ENCODE data around the gene DGAT2L6.

DNA sequence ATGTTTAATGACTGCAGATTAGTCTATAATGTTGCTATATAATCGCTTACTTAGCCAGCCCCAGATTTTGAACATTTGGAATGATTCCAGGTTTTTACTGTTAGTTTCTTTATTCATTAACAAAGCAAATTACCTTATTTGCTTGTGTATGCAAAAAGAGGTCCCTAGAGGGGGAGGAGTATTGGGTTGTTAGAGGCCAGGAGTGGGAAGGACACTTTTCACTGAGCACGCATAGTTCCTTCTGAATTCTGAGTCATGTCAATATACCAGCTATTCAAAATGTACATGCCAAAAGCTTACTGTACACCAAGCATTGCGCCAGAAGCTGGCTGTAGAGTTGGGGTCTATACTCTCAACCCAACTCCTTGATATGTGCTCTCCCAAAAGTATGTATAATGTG, 5.1 kb upstream of the DGAT2L6 start:
- TF ChIP-seq, protein P1, sequence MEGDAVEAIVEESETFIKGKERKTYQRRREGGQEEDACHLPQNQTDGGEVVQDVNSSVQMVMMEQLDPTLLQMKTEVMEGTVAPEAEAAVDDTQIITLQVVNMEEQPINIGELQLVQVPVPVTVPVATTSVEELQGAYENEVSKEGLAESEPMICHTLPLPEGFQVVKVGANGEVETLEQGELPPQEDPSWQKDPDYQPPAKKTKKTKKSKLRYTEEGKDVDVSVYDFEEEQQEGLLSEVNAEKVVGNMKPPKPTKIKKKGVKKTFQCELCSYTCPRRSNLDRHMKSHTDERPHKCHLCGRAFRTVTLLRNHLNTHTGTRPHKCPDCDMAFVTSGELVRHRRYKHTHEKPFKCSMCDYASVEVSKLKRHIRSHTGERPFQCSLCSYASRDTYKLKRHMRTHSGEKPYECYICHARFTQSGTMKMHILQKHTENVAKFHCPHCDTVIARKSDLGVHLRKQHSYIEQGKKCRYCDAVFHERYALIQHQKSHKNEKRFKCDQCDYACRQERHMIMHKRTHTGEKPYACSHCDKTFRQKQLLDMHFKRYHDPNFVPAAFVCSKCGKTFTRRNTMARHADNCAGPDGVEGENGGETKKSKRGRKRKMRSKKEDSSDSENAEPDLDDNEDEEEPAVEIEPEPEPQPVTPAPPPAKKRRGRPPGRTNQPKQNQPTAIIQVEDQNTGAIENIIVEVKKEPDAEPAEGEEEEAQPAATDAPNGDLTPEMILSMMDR (IDR thresholded peaks at IDR 0.05), result no peak
- TF ChIP-seq CBFB (CRISPR knock-in tag; IDR thresholded peaks at IDR 0.05; ENCODE audit: low read depth) (no peak), FOXP1 (CRISPR knock-in tag; IDR thresholded peaks at IDR 0.05; ENCODE audit: borderline replicate concordance) (no peak), TP53 (CRISPR knock-in tag; IDR thresholded peaks at IDR 0.05) (no peak), SMAD3 (CRISPR knock-in tag; IDR thresholded peaks at IDR 0.05; ENCODE audit: borderline replicate concordance) (no peak), MXD4 (CRISPR knock-in tag; IDR thresholded peaks at IDR 0.05; ENCODE audit: borderline replicate concordance) (no peak)
- TF ChIP-seq, protein P2, sequence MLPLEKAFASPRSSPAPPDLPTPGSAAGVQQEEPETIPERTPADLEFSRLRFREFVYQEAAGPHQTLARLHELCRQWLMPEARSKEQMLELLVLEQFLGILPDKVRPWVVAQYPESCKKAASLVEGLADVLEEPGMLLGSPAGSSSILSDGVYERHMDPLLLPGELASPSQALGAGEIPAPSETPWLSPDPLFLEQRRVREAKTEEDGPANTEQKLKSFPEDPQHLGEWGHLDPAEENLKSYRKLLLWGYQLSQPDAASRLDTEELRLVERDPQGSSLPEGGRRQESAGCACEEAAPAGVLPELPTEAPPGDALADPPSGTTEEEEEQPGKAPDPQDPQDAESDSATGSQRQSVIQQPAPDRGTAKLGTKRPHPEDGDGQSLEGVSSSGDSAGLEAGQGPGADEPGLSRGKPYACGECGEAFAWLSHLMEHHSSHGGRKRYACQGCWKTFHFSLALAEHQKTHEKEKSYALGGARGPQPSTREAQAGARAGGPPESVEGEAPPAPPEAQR (CRISPR knock-in tag; IDR thresholded peaks at IDR 0.05), result no peak
- TF ChIP-seq, protein P3, sequence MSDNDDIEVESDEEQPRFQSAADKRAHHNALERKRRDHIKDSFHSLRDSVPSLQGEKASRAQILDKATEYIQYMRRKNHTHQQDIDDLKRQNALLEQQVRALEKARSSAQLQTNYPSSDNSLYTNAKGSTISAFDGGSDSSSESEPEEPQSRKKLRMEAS (CRISPR knock-in tag; IDR thresholded peaks at IDR 0.05), result no peak
- TF ChIP-seq, protein P4, sequence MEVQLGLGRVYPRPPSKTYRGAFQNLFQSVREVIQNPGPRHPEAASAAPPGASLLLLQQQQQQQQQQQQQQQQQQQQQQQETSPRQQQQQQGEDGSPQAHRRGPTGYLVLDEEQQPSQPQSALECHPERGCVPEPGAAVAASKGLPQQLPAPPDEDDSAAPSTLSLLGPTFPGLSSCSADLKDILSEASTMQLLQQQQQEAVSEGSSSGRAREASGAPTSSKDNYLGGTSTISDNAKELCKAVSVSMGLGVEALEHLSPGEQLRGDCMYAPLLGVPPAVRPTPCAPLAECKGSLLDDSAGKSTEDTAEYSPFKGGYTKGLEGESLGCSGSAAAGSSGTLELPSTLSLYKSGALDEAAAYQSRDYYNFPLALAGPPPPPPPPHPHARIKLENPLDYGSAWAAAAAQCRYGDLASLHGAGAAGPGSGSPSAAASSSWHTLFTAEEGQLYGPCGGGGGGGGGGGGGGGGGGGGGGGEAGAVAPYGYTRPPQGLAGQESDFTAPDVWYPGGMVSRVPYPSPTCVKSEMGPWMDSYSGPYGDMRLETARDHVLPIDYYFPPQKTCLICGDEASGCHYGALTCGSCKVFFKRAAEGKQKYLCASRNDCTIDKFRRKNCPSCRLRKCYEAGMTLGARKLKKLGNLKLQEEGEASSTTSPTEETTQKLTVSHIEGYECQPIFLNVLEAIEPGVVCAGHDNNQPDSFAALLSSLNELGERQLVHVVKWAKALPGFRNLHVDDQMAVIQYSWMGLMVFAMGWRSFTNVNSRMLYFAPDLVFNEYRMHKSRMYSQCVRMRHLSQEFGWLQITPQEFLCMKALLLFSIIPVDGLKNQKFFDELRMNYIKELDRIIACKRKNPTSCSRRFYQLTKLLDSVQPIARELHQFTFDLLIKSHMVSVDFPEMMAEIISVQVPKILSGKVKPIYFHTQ (CRISPR knock-in tag; IDR thresholded peaks at IDR 0.05), result no peak

Data from WTC11 (cell line).